ENCODE data around the gene LRTM2.

GRCh38 chr12:1880153-1880845 is 59.9 kb downstream of the LRTM2 start:
- no peak for TF ChIP-seq CBX3 (IDR thresholded peaks at IDR 0.05; ENCODE audit: low read depth)
- no peak for TF ChIP-seq SP1 (IDR thresholded peaks at IDR 0.05; ENCODE audit: low read depth)
- TF ChIP-seq EZH2 (IDR thresholded peaks at IDR 0.05), result no peak
- TF ChIP-seq CTCF (IDR thresholded peaks at IDR 0.05 in 2 of 3, conservative IDR thresholded peaks at IDR 0.05 in 1 of 3; ENCODE audit: borderline replicate concordance in 1 of 3, insufficient read depth in 1 of 3, low read depth in 2 of 3, low read length in 2 of 3), result no peak
- TF ChIP-seq REST (IDR thresholded peaks at IDR 0.05; ENCODE audit: low read depth), result no peak
- TF ChIP-seq FOSL1 (IDR thresholded peaks at IDR 0.05; ENCODE audit: low read depth), result no peak
- TF ChIP-seq, protein P1, sequence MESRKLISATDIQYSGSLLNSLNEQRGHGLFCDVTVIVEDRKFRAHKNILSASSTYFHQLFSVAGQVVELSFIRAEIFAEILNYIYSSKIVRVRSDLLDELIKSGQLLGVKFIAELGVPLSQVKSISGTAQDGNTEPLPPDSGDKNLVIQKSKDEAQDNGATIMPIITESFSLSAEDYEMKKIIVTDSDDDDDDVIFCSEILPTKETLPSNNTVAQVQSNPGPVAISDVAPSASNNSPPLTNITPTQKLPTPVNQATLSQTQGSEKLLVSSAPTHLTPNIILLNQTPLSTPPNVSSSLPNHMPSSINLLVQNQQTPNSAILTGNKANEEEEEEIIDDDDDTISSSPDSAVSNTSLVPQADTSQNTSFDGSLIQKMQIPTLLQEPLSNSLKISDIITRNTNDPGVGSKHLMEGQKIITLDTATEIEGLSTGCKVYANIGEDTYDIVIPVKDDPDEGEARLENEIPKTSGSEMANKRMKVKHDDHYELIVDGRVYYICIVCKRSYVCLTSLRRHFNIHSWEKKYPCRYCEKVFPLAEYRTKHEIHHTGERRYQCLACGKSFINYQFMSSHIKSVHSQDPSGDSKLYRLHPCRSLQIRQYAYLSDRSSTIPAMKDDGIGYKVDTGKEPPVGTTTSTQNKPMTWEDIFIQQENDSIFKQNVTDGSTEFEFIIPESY (IDR thresholded peaks at IDR 0.05; ENCODE audit: extremely low read depth, insufficient replicate concordance, low read length), result no peak
- TF ChIP-seq YY1 (IDR thresholded peaks at IDR 0.05; ENCODE audit: extremely low read depth, insufficient replicate concordance, low read depth, low read length), result no peak
- no peak for TF ChIP-seq POLR2AphosphoS5 (IDR thresholded peaks at IDR 0.05; ENCODE audit: low read depth, low read length)
- TF ChIP-seq EZH2phosphoT487 (IDR thresholded peaks at IDR 0.05; ENCODE audit: borderline replicate concordance), result no peak
- TF ChIP-seq POLR2A (IDR thresholded peaks at IDR 0.05; ENCODE audit: borderline replicate concordance, extremely low read depth, insufficient read depth, insufficient read length), result no peak
- no peak for TF ChIP-seq ATF3 (IDR thresholded peaks at IDR 0.05)
